Liver (tissue), 9 donors: ENCODE data around the gene PALLD. TPM values are rescaled to one million over a fixed set of nuclear protein-coding genes. Genes with fewer than 3 reads are reported as not detected.

Source experiments
- DNase-seq: peaks from one replicate; pipeline ENCODE4 v3.0.0-alpha.2; 2017; ENCODE audit warnings: low spot score
- H3K27ac ChIP-seq, 2 donors: one replicate each; pipeline ENCODE4 v1.7.0; 2013; ENCODE audit warnings: inconsistent platforms in 2 of 2, low read length in 2 of 2, control low read depth in 1 of 2, low read depth in 1 of 2, mild to moderate bottlenecking in 1 of 2
- H3K27me3 ChIP-seq, 4 donors: one replicate each; pipeline versions ENCODE4 v1.6.1 to v1.7.0; 2013; ENCODE audit warnings: low read length in 3 of 4, inconsistent platforms in 1 of 4, mild to moderate bottlenecking in 1 of 4, moderate library complexity in 1 of 4; ENCODE audit not compliant: control insufficient read depth in 4 of 4, insufficient read depth in 4 of 4
- H3K36me3 ChIP-seq, 4 donors: one replicate each; pipeline versions ENCODE4 v1.6.1 to v1.7.0; 2013; ENCODE audit warnings: low read length in 3 of 4, mild to moderate bottlenecking in 3 of 4, low read depth in 1 of 4, moderate library complexity in 1 of 4; ENCODE audit not compliant: control insufficient read depth in 4 of 4, insufficient read depth in 3 of 4
- H3K4me1 ChIP-seq, 4 donors: one replicate each; pipeline versions ENCODE4 v1.6.1 to v1.7.0; 2013; ENCODE audit warnings: low read length in 3 of 4, mild to moderate bottlenecking in 3 of 4, moderate library complexity in 1 of 4; ENCODE audit not compliant: control insufficient read depth in 4 of 4, insufficient read depth in 4 of 4
- H3K4me3 ChIP-seq, 3 donors: one replicate each; pipeline versions ENCODE4 v1.6.1 to v1.7.0; 2013; ENCODE audit warnings: low read length in 3 of 3, control low read depth in 1 of 3, low read depth in 1 of 3, mild to moderate bottlenecking in 1 of 3
- H3K9ac ChIP-seq, 2 donors: one replicate each; pipeline ENCODE4 v1.7.0; 2013; ENCODE audit warnings: low read length in 2 of 2, mild to moderate bottlenecking in 2 of 2, moderate library complexity in 2 of 2, control low read depth in 1 of 2, low read depth in 1 of 2
- H3K9me3 ChIP-seq, 4 donors: one replicate each; pipeline versions ENCODE4 v1.6.1 to v1.7.0; 2013; ENCODE audit warnings: low read length in 3 of 4; ENCODE audit not compliant: control insufficient read depth in 4 of 4
- CTCF ChIP-seq: fragments of 150-350 bp; IDR thresholded peaks from 2 replicates; pipeline ENCODE4 v1.5.1; 2017; ENCODE audit warnings: improper control_type of control experiment, low read depth, low read length; ENCODE audit not compliant: missing input control
- FOXA2 ChIP-seq: IDR thresholded peaks from 2 replicates; pipeline ENCODE4 v1.6.1; 2016; ENCODE audit warnings: antibody characterized with exemption
- HNF4A ChIP-seq, 2 donors: conservative IDR thresholded peaks; 2 replicates each; pipeline ENCODE4 v1.6.1; 2016; ENCODE audit warnings: antibody characterized with exemption in 2 of 2, mild to moderate bottlenecking in 2 of 2
- HNF4G ChIP-seq: IDR thresholded peaks from 2 replicates; pipeline ENCODE4 v1.6.1; 2016; ENCODE audit warnings: antibody characterized with exemption
- MAX ChIP-seq: IDR thresholded peaks from 2 replicates; pipeline ENCODE4 v1.6.1; 2016; ENCODE audit warnings: antibody characterized with exemption
- RAD21 ChIP-seq, 2 donors: IDR thresholded peaks; 2 replicates each; pipeline ENCODE4 v1.6.1; 2016; ENCODE audit warnings: antibody characterized with exemption in 2 of 2, mild to moderate bottlenecking in 2 of 2
- REST ChIP-seq: IDR thresholded peaks from 2 replicates; pipeline ENCODE4 v1.6.1; 2016; ENCODE audit warnings: antibody characterized with exemption, mild to moderate bottlenecking
- RXRA ChIP-seq, 2 donors: IDR thresholded peaks; 2 replicates each; pipeline ENCODE4 v1.6.1; 2017 to 2018; ENCODE audit warnings: antibody characterized with exemption in 2 of 2, mild to moderate bottlenecking in 1 of 2
- ZBTB33 ChIP-seq: IDR thresholded peaks from 2 replicates; pipeline ENCODE4 v1.6.1; 2016; ENCODE audit warnings: antibody characterized with exemption
- WGBS: extraction: QIAGEN DNeasy Blood & Tissue Kit; methylation state at CpG from one replicate; pipeline ENCODE4 v1.1.7; 2013; 5-methylcytosine and 5-hydroxymethylcytosine counted together
- polyA plus RNA-seq, 2 donors: library from polyadenylated mRNA; stranded (reverse) in 1 of 2; unstranded in 1 of 2; fragments of 200-250 nt in 1 of 2; fragments of >200 nt in 1 of 2; fragmentation: Nextera tagmentation in 1 of 2; extraction: Ambion mirVana in 1 of 2; gene quantifications; one replicate each; pipeline versions ENCODE4 v1.2.1 to v1.2.3, GENCODE V29; 2013 to 2015
- total RNA-seq, 2 donors: library from RNA; depleted of rRNA; stranded (reverse); fragments of >200 nt; gene quantifications; one replicate each; pipeline ENCODE4 v1.2.3, GENCODE V29; 2014
- donor health status: healthy.
- donor health status: healthy.
- donor health status: healthy.
- donor health status: healthy.
- donor health status: healthy.

PALLD gene
- total and polyA plus RNA-seq, 4 donors: 9.0 to 26.3 (median 14.7) TPM

- DNase-seq: no peak
- Histone ChIP-seq H3K36me3 (no peaks in the 10 kb centered on the region), H3K4me3 (no peak overlapping the region), H3K27ac (no peak overlapping the region), H3K27me3 (no peaks in the 10 kb centered on the region), H3K9me3 (no peaks in the 10 kb centered on the region), H3K4me1 (no peaks in the 10 kb centered on the region), H3K9ac (no peak overlapping the region)
- TF ChIP-seq RAD21 (IDR thresholded peaks at IDR 0.05) (no peak), REST (no peak), FOXA2 (no peak), MAX (no peak), ZBTB33 (no peak), CTCF (no peak), HNF4A (conservative IDR thresholded peaks at IDR 0.05) (no peak), HNF4G (no peak), RXRA (IDR thresholded peaks at IDR 0.05) (no peak)
- 75% methylated on average over 5 of the region's 5 CpGs for WGBS
Observed at GRCh38 chr4:168535689-168536088, 38.8 kb downstream of the PALLD start.

- no peak for DNase-seq
- 81% methylated on average over 7 of the region's 7 CpGs for WGBS
- Histone ChIP-seq H3K9me3 (no peaks in the 10 kb centered on the region), H3K27ac (no peak overlapping the region), H3K27me3 (no peaks in the 10 kb centered on the region), H3K9ac (no peak overlapping the region), H3K36me3 (no peaks in the 10 kb centered on the region), H3K4me3 (no peak overlapping the region), H3K4me1 (no peaks in the 10 kb centered on the region)
- TF ChIP-seq ZBTB33: no peak
- TF ChIP-seq HNF4G: no peak
- no peak for TF ChIP-seq CTCF
Observed at GRCh38 chr4:168536448-168536847, 39.6 kb downstream of the PALLD start.
